GM18519 (cell line): ENCODE results near the gene CRHR1.

Experiments
- ATAC-seq: cut with Tn5 transposase; IDR thresholded peaks from one replicate; pipeline ENCODE4 v1.9.1; 2021; ENCODE audit warnings: mild to moderate bottlenecking, moderate library complexity; ENCODE audit not compliant: unreplicated experiment, low FRiP score

Gene CRHR1

DNA sequence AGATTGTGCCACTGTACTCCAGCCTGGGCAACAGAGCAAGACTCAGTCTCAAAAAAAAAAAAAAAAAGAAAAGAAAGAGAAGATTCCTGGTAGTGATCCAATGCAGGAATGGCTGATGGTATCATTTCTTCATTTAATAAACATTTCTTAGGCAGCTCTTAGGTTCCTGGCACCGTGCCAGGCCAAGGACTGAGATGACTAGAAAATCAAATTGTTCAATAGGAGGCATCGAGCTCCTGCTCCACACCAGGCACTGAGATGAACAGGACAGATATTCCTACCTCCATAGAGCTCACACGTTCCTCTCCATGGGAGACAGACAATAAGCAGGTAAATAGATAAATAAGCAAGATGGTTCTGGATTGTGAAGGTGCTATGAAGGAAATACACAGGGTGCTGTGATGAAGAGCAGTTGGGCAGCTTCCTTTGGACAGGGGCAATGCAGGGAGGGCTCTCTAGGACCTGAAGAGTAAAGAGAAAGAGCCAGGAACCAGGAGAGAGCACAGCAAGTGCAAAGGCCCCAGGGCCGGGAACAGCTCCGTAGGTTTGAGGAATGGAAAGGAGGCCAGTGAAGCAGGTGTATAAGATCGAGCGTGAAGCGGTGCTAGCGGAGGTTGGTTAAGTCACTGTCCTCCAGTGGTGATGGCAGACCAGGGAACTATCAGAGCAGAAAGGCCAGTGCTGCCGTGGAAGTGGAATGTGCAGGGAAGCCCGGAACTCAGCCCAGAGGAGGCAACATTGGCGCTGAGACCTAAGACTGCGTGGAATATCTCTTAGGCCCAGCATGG is 26.5 kb upstream of the CRHR1 start:
- ATAC-seq, result no peak

DNA sequence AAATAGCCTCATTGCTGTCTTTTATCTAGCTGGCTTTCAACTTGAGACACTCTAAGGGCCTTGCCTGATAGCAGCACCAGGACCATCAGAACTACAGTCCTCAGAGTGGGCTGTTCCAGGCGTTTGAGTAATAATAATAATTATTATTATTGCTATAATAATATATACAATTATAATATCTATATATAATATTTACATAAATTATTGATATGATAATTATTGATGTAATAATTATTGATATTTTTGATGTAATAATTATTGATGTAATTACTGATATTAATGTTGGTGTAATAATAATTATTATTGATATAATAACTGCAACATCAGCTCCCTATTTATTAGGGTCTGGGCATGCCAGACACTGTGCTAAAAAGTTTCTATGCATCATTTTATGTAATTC is 25.6 kb upstream of the CRHR1 start:
- ATAC-seq, result no peak

DNA sequence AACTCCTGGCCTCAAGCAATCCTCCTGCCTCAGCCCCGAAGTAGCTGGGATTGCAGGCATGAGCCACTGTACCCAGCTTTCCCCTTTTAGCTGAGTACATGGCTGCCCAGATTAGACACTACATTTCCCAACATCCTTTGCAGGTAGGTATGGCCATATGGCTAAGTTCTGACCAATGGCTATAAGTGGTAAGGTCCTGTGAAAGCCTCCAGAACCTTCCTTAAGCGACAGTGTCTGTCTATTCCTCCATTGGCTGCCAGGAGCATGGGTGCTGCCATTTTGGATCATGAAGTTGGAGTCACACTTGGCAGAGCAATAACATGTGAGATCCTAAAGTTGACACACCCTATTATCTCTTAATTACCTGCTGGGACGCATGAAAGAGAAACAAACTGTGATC is 24.4 kb upstream of the CRHR1 start:
- no peak for ATAC-seq

DNA sequence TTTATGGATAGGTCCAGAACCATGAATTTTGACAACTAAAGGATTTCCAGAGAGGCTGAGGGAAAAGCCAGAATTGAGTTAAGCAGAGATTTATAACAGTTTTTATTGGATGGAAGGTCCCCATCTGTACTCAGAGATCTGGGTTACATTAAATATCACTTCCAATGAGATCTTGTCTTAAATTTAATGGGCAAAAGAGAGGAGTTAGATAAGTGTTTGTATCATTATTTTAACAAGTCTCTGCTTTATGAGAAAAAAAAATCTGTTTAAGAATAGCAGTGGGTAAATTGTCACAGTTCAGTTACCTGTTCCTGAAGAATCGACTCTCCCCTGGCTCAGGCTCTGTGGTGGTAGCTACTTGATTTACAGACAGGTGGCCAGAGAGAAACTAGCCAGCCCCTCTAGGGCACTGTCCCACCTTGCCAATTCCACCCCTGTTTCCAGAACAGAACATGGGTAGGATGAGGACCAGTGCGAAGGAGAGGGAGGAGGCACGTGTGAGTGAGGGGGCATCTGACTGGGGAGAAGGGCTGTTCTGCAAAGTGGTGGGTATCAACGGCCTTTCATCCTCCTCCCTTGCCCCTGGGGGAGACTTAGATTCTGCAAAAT is 22.1 kb upstream of the CRHR1 start:
- ATAC-seq, result no peak

DNA sequence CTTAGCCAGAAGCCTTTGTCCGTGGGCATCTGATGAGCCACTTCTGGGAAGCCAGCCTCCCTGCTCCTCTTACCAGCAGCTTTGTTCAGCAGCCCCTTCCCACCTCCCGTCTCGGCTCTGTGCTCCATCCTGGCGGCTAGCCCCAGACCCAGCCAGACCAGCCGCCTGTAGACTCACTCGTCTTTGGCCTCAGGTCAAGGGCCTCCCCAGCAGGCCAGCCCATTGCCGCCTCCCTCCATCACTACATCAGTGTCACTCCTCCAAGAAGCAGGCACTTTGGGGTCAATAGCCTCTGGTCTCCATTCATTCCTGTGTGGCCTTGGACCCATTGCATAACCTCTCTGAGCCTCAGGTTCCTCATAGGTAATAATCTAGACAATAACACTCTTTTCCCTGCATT is 20.9 kb upstream of the CRHR1 start:
- ATAC-seq, result no peak

DNA sequence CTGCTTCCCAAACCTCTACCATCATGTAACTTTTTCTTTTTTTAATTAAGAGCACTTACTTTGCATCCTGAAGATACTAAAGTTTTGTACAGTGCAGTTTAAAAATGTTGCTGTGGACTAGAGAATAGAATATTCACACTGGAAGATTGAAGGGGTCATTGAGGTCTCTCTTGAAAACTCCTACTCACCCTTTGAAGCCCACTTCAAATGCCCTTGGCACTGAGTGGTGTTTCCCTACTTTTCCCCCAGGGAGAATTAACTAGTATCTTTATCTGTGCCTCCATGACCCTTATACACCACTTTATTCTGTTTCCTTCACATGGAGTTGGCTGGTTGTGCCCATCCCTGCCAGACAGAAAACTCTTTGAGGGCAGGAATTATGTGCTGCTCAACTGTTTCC is 19.6 kb upstream of the CRHR1 start:
- no peak for ATAC-seq

DNA sequence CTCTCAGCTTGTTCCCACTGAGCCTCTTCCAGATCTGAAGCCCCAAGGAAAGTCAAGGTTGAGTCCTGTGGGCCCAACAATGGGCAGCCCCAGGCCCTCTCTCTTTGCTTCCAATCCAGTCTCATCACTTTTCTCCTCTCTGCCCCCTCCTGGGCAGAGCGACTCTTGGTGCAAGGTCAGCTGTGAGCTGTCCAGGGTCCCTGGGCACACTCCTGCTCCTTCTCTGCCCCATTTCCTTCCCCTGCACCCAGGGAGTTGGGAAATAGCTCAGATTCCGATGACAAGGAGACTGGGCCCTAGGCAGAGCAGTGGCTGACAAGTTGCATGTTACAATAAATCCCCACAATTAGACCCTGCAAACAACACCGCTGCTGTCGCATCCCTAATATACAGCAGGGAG is 16.1 kb upstream of the CRHR1 start:
- ATAC-seq, result no peak

DNA sequence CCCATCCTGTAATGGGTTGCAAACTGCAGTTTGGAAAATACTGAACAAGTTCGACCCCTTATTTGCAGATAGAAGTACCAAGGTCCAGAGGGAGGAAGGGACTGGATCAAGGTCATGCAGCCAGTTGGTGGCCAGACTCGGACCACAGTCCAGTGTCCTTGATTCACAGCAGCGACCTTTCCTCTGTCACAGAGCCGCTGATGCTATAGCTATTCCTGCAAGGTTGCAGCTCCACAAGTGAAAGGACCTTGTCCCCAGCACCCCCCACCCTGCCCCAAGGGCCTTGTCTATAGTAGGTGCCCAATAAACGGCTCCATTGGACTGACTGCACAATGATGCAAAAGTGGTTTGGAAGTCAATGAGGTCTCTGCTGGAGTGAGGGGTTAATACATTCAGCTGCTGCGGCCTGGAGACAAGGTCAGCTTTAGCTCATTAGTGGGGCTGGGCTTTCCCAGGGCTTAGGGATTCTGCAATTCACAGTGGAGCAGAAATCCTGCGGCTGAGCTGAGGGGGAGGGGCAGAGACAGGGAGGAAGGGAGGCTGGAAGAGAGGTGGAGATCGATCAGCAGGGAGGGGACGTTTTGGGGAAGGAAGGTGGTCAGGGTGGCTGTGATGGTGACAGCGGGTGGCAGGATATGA is 13.4 kb upstream of the CRHR1 start:
- ATAC-seq, result no peak

DNA sequence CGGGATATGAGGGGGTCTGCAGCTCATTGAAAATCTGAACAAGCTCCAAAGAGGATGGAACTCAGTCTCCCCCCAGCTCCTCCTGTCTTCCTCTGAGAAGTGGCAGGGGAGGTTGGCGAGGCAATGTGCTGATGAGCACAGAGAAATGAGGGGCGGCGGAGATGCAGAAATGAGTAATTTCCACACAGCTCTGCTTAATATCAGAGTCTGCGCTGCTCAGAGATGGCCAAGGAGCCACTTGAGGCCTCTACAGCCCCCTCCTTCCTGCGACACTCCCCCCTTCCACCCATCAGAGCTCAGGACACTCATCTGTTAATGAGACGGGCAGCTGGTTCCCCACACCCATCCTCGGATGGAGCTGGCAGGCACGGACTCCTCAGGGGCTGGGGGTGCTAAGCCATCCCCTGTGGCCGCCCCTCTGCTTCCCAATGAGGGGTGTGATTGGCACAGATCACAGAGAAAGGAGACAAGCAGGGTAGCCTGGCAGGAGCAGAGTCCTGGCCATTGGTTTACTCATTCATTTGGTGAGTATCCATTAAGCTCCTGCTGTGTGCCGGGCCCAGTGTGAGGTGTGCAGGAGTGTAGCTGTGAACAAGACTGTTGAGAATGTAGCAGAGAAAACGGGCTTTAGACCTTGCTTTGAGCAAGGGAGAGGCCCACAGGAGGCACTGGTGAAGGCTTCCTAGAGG is 12.7 kb upstream of the CRHR1 start:
- no peak for ATAC-seq

DNA sequence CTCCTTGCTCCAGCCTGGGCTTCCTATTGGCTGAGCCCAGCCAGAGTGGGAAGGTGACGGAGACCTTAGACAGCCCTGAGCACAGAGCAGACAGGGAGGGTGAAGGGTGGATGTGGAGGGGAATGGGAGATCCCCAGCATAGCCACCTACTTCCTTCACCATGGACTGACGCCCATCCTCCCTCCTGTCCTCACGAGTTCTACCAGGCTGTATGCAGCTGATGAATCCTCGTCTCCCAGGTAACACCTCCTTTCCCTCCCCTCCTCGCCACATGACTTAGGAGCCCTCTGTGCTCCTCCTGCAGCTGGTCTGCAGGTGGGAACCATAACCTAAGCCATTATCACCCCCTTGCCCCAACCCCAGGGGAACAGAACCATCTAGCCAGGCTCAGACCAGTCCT is 9.0 kb upstream of the CRHR1 start:
- no peak for ATAC-seq

DNA sequence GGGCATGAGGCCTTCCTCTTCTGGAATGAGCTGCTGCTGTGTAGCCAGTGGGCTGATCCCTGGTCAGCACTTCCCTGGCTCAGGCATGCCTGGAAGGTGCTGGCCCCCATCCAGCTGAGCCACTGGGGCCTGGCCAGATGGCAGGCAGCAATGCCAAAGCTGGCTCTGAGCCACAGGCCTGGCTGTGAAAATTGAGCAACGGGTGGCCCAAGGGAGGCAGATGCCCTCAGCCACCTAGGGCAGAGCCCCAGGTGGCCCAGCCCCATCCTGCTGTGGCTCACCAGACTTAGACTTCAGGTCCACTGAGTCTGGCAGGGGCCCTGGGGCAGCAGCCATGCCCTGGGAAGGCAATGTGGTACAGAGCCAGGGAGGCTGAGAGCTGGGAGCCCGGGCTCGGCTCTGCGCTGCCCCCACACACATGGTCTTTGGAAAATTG is 8.5 kb upstream of the CRHR1 start:
- ATAC-seq, result no peak

DNA sequence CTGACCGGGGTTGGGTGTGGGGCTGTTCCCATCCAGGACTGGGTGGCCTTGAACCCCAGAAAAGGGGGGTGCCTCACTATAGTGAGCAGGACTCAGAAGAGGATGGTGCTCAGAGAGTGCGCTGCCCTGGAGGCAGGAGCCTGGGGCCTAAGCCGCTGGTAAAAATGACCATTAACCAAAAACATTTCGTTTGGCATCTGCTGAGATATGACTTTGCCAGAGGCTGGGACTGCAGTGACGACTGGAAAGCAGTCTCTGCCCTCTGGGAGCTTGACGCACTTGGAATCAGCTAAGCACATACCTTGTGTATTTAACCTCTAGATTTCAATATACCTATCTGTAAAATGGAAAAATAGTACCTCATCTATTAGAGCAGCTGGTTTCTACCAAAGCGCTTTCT is 7.2 kb upstream of the CRHR1 start:
- ATAC-seq, result no peak

DNA sequence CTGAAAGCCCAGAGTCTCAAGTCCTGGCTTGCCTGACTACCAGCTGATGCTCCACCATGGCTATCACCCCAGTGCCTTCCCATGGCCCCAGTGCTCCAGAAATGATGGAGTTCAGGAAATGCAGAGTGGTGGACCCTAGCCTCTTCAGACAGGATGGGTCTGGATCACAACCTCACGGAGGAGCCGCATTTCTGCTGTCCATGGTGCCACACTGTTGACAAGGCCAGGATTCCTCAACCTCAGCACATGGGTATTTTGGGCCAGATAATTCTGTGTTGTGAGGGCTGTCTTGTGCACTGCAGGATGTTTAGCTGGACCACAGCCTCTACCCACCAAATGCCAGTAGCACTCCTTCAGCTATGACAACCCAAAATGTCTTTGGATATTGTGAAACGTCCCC is 6.7 kb upstream of the CRHR1 start:
- ATAC-seq, result no peak

DNA sequence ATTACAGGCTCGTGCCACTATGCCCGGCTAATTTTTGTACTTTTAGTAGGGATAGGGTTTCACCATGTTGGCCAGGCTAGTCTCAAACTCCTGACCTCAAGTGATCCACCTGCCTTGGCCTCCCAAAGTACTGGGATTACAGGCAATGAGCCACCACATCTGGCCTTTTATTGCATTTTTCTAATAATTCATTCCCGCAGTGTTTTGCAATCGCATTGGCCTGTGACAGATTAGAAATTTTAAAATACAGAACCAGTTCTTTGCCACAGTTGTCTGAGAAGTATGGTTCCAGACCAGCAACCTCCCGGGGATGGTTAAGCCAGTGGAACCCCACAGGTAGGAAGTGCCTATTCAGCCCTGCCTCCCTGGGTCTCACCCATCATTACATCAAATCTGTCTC is 3.2 kb upstream of the CRHR1 start:
- ATAC-seq, result no peak

DNA sequence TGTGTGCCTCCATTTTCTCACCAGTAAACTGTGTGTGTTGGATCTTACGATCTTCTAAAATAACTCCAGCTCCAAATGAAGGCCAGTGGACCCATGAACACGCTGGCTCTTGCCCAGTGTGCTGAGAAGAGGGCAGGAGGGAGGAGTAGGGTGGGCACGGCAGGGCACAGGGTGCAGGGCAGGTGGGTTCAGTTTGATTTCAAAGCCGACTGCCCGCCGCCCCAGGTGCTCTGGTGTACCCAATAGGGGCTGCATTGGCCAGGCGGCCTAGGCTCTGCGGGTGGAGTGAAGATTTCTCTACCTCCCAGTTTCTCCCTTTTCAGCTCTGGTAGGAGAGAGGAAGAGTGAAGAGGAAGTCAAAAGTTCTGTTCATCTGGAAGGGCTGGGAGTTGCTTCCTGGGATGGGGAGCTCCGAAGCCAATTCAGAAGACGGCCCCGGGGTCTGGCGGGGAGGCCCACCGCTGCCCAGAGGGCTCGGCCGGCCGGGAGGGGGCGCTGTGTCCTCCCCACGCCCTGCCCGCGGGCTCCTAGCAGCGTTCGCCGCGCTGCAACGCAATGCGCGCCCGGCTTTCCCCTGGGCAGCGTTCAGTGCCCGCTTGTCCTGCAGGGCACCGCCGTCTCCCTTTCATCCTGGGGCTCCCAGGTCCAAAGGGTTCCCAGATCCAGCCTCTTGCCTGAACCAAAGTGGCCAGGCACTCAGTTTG is 1.1 kb upstream of the CRHR1 start:
- ATAC-seq, result no peak

DNA sequence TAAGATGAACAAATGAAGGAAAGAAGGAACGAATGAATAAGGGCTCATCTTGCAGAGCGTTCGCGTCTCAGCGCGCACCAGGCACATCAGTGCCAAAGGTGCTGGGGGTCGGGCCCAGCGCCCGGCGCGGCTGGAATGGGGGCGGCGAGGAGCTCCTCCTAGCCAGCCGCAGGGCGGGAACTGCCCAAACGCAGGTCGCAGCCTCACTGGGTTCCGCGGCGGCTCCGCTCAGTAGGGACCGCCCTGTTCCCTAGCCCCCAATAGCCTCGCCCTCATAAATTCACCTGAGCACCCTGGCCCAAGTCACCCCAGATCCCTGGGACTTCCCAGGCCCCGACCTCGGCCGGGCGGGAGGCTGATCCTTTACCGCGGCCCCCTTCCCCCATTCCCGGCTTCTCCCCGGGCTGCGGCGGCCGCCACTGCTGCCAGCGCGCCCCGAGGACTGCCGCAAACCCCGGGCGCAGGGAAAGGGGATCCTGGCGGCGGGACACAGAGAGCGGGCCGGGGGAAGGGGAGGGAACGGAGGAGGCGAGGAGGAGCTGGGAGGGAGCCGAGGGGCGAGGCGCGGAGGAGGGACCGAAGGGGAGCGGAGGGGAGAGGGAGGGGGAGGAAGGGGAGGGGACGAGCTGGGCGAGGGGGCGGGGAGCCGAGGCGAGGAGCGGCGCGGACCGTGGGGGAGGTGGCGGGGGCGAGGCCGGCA is 377 bp upstream of the CRHR1 start:
- no peak for ATAC-seq

DNA sequence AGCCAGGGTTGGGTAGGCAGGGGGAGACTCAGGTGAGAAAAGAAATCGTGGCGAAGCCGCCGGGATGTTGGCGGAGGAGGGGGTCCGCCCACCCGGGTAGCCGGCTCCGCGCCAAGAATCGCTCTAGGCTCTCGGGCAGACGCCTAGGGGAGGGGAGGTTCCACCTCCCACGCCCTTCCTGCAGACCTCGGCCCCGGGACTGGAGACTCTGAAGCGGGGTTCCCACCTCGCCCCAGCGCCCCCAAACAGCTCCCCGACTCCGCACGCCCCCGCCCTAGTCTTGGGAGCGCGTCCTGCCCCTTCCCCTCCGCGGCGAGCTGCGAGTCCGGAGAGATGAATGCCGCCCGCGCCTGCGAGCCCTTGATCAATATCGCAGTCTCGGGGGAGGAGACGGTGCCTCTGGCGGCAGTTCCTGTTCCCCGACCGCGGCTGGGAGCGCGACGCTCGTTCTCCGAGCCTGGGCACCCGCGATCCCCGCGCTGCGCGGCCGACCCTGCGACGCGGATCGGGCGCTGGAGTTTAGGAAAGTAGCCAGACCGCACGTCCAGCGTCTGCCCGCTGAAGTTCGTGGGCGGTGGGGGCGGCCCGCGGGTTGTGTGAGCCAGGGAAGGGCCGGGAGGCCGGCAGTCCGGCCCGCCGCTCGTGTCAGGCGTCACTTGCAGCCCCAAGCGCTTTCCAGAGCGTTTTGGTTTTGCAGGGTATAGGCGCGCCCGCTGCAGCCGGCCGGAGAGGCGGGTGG is 790 bp downstream of the CRHR1 start:
- no peak for ATAC-seq

DNA sequence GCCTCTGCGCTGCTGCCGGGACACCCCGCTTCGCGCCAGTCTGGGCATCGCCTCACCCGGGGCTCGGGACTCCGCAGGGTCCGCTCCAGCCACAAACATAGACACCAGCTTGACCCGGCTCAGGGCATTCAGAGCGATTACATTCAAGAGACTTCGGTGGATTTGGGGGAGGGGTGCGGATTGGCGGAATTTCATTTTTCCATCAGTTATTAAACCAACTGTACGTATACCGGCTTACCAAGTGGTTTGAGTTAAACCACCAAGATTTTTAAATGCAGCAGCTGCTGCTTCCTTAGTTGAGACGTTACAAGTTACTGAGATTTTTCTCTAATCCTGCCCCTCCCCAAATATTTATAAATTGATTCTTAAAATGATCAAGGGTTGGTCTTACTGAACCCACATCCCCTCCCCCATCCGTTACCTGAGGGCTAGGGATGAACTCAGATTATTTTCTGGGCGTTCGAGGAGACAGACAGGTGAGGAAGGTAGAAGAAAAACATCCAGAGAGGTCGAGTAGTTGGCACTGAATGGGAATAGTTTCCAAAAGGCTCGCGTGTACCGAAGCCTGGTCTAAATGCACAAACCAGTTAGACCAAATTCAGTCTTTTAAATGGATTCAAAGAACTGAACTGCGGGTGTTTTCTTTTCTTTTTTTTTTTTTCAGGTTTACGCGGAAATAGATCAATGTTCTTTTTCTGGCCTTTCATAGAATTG is 1.5 kb downstream of the CRHR1 start:
- ATAC-seq, result no peak

DNA sequence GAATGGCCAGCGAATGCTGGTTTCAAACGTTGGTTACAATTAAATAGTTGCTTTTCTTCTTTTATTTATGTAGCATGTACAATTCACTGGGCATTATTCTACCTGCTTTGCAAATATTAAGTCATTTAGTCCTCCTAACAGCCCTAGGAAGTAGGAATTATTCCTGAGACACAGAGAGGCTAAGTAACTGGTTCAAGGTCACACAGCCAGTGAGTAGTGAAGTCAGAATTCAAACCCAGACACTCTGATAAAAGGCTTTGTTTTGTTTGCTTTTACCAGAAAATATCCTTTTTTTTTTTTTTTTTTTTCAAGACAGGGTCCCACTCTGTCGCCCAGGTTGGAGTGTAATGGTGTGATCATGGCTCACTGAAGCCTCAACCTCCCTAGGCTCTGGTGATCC is 2.2 kb downstream of the CRHR1 start:
- ATAC-seq, result no peak
